GM20431 (cell line): Measurements from ENCODE around the gene ARID5B.

Experiments
- in situ Hi-C: fragments of 300-500 bp; cut with MseI, MboI; formaldehyde crosslinking; loops from one replicate; pipeline ENCODE4 v1.15.0; 2020; ENCODE audit warnings: low sequenced_read_pairs; ENCODE audit not compliant: unreplicated experiment

Gene ARID5B

DNA sequence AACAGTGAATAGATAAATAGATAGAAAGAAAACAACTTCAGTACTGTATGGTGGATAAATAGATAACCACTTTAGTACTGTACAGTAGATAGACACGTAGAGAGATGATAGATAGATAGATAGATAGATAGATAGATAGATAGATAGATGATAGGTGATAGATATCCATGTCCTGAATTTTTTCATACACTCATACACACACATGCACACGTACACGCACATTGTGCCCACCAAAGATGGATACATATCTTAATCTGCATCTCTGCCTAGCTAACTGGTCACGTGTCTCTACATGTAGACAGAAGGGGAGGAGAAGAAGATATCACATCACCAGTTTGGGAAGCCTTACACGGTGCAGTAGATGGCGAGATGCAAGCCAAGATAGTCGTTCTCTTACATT lies 99.2 kb downstream of the ARID5B start:
- in situ Hi-C loops = loop anchor here (25.0 kb wide), 1 partner anchor 88 kb away; the partner anchor contains the start of gene ARID5B

- in situ Hi-C loops = loop anchor here (25.0 kb wide), 1 partner anchor 90 kb away; the partner anchor contains the start of gene ARID5B
Measured at GRCh38 chr10:62001898-62002297, 100.4 kb downstream of the ARID5B start.

DNA sequence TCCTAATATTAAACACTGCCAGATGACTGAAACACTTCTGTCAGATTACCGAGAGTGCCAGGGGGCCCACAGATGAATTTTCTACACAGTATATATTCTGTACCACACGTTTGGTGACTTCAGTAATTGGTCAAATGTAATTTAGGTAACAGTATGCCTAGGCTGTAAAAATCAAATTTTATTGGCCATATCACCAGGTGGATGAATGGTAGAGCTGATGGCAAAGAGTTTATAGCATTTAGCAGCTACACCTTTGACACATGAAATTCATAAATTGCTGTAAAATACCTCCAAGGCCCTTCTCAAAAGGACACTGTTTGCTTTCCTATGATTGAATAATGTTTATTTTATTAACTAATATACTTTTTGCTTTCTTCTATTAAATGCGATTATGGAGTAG lies 101.3 kb downstream of the ARID5B start:
- in situ Hi-C loops = loop anchor here (25.0 kb wide), 1 partner anchor 90 kb away; the partner anchor contains the start of gene ARID5B

- in situ Hi-C loops = loop anchor here (25.0 kb wide), 1 partner anchor 92 kb away; the partner anchor contains the start of gene ARID5B
Measured at GRCh38 chr10:62004042-62004441, 102.5 kb downstream of the ARID5B start.

- in situ Hi-C loops = loop anchor here (25.0 kb wide), 1 partner anchor 93 kb away; the partner anchor contains the start of gene ARID5B
Measured at GRCh38 chr10:62005281-62005680, 103.8 kb downstream of the ARID5B start.

GRCh38 chr10:62005687-62006086 lies 104.2 kb downstream of the ARID5B start:
- in situ Hi-C loops = loop anchor here (25.0 kb wide), 1 partner anchor 93 kb away; the partner anchor contains the start of gene ARID5B

DNA sequence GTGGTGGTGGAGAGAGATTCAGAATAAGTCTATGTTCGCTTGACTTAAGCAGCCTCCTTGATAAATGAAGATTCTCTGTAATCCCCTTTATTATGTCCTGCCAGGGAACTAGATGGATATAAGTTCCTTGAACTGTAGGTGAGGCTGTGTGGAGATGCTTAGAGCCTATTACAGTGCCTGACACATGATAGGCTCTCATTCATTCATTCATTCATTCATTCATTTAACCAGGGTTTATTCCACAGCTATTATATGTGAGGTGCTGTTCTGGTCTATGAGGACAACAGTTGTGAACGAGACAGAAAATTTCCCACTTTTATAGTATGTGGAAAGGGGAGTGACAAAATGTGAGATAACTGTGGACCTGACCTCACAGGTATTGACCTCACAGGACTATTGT lies 105.6 kb downstream of the ARID5B start:
- in situ Hi-C loops = loop anchor here (25.0 kb wide), 1 partner anchor 95 kb away; the partner anchor contains the start of gene ARID5B

- in situ Hi-C loops = loop anchor here (25.0 kb wide), 1 partner anchor 96 kb away; the partner anchor contains the start of gene ARID5B
Measured at GRCh38 chr10:62008196-62008595, 106.7 kb downstream of the ARID5B start.

DNA sequence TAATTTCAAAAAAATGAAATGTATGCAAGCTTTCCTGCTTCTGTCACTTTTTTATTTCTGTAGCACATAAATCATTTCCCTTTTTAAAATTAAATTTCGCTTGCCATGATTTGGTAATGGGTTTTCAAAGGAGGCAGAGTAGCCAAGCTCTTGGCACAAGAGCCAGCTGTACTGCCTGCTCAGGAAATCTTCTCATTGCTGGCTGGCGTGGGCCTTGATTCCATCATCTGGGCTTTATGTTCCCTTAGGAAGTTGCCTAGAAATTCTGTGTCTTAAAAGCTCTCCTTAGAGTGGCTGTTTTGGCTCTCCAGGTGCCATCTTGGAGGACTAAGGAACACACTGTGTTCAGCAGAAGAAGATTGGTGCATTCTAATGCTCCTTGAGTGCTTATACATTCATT lies 107.4 kb downstream of the ARID5B start:
- in situ Hi-C loops = loop anchor here (25.0 kb wide), 1 partner anchor 97 kb away; the partner anchor contains the start of gene ARID5B

DNA sequence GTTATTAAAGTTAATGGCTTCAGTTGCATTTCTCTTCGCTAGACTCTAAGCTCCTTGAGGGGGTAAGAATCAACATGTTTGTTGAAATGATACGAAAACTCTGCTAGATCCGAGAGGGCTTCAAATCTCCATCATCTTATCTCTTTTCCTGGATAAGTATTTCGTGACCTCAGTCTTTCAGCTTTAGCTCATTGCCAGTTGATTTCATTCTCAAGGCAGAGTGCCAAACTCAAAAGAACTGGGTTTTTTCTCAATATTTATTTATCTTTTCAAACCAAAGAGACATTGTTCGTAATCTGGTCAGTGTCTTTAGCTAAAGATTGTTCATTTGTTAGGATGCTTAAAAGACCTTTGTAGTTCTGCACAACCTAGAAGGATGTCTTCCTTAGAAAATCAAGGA lies 108.9 kb downstream of the ARID5B start:
- in situ Hi-C loops = loop anchor here (25.0 kb wide), 1 partner anchor 98 kb away; the partner anchor contains the start of gene ARID5B

DNA sequence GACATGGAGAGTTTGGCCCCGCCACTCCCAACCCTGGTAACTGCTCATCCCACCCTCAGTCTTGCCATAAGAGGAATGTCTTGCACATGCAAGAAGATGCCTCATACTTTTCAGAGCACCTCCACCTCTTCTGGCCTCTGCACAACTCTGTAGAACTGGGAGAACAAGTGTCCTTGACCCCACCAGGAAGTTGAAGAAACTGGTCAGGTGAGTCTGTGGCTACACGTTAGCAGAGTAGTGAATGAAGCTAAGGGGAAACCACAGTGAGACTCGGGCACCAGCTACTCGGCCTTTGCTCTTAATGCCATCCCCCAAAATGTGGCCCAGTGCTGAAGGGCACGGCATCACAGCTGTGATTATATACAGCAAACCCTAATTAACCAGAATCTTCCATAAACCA lies 110.1 kb downstream of the ARID5B start:
- in situ Hi-C loops = loop anchor here (25.0 kb wide), 1 partner anchor 99 kb away; the partner anchor contains the start of gene ARID5B

- in situ Hi-C loops = loop anchor here (25.0 kb wide), 1 partner anchor 100 kb away; the partner anchor contains the start of gene ARID5B
Measured at GRCh38 chr10:62012318-62012717, 110.8 kb downstream of the ARID5B start.

- in situ Hi-C loops = loop anchor here (25.0 kb wide), 1 partner anchor 102 kb away; the partner anchor contains the start of gene ARID5B
Measured at GRCh38 chr10:62014510-62014909, 113.0 kb downstream of the ARID5B start.

DNA sequence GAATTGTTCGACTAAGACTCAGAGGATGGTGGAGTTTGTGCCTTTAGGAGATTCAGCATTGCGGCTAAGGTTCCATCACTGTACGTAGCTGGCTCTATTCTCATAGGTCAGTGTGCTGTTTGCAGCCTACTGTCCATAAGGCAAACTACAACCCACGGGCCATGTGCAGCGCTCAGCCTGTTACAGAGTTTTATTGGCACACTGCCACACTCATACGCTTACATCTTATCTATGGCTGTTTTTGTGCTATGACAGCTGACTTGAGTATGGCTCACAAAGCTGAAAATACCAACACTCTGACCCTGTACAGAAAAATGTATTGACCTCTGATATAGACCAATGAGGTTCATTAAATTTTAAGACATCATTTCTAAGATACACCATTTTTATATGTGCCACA lies 114.5 kb downstream of the ARID5B start:
- in situ Hi-C loops = loop anchor here (25.0 kb wide), 1 partner anchor 104 kb away; the partner anchor contains the start of gene ARID5B

DNA sequence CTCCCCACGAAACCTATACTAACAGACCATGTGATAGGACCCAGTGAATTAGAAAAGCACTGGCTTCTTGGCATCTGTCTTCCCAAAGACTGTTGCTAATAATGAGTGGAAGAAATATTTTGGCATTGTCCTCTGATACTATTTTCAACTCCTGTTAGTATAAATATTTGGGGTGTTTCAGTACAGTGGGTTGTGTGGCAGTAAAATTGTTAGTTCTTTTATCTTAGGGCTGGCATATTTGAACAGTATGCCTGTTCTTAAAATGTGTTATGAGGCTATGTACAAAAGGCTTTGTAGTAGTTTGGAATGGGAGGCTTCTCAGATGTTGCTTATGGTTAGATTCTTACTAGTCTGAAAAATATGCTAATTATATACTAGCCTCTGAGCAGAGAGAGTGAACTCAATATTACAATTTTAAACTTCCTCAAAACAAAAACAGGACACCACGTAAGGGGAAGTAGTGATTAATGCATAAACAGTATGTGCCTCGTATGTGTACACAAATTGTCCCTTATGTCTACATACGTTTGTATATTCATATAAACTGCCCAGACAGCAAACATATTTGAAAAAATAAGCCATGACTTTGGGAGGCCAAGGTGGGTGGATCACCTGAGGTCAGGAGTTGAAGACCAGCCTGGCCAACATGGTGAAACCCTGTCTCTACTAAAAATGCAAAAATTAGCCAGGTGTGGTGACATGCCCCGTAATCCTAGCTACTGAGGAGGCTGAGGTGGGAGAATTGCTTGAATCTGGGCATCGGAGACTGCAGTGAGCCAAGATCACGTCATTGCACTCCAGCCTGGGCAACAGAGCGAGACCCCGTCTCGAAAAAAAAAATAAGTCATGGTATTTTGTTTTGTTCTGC lies 115.4 kb downstream of the ARID5B start:
- in situ Hi-C loops = loop anchor here (25.0 kb wide), 1 partner anchor 105 kb away; the partner anchor contains the start of gene ARID5B

- in situ Hi-C loops = loop anchor here (25.0 kb wide), 1 partner anchor 105 kb away; the partner anchor contains the start of gene ARID5B
Measured at GRCh38 chr10:62017491-62017870, 116.0 kb downstream of the ARID5B start.

DNA sequence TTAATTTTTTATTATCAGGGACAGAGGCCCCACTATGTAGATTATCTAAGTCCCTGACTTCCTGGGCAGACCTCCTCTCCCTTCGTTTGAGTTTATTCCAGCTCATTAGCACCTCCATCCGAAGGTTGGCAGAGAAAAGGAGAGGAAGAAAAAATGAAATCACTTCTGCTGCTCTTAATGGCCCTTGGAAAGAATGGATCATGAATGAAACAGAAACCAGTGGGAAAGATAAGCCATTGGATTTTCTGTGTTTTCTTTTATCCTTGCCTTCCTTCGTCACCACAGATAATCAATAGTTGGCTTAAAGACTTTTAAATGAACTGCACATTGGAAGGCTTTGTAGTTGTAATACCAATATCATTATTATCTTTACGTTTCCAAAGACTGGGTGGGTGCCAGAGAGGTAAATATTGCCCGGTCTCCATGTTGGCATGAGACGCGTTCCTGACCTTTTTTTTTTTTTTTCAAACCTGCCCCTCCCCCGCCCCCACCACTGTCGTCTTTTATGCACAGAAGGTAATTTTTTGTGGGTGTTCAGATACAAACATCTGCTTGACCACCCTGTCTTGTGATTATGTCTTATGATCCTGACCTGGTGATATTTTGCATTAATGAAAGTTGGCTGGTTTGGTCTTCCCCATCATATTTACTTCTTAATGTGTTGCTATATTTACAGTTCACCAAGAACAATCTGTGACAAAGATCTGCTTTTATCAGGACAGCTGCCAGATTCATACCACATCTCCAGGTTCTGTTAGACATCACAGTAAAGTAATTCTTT lies 116.8 kb downstream of the ARID5B start:
- in situ Hi-C loops = loop anchor here (25.0 kb wide), 1 partner anchor 106 kb away; the partner anchor contains the start of gene ARID5B

- in situ Hi-C loops = loop anchor here (25.0 kb wide), 1 partner anchor 107 kb away; the partner anchor contains the start of gene ARID5B
Measured at GRCh38 chr10:62019013-62019684, 117.7 kb downstream of the ARID5B start.
